22Rv1 (cell line): ENCODE results near the gene GTSF1L.

Experiments
- CTCF ChIP-seq: fragments of 450-650 bp; IDR thresholded peaks from 2 replicates; pipeline ENCODE4 v1.5.1; 2017; ENCODE audit warnings: mild to moderate bottlenecking
- ZFX ChIP-seq: fragments of 450-650 bp; IDR thresholded peaks from 2 replicates; pipeline ENCODE4 v1.6.1; 2017; ENCODE audit warnings: antibody characterized with exemption, borderline replicate concordance

DNA sequence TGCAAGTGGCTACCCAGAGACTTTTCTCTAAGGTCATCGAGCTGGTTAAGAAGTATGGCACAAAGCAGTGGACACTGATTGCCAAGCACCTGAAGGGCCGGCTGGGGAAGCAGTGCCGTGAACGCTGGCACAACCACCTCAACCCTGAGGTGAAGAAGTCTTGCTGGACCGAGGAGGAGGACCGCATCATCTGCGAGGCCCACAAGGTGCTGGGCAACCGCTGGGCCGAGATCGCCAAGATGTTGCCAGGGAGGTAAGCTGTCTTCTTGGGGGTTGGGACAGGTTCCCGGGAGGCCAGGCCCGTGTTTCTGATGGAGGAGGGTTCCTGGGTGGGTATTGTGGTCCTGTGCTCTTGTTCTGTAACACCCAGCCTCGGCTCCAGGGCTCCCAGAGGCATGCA is 40.0 kb downstream of the GTSF1L start:
- TF ChIP-seq CTCF = no peak
- TF ChIP-seq ZFX = no peak
